NOMO-1 treated with DMSO at 0.1 percent for 48 hours (cell line): ENCODE data around the gene KLK11.
"Not testable (repeated sequence)": the region's sequence is repeated elsewhere in the genome, so short reads cannot be mapped to it uniquely, and the experiment has no call there.

Experiments used
- DNase-seq: peaks from one replicate; lab custom pipeline; 2025; ENCODE audit not compliant: unreplicated experiment; lab: John Stamatoyannopoulos, UW

KLK11 gene

DNA sequence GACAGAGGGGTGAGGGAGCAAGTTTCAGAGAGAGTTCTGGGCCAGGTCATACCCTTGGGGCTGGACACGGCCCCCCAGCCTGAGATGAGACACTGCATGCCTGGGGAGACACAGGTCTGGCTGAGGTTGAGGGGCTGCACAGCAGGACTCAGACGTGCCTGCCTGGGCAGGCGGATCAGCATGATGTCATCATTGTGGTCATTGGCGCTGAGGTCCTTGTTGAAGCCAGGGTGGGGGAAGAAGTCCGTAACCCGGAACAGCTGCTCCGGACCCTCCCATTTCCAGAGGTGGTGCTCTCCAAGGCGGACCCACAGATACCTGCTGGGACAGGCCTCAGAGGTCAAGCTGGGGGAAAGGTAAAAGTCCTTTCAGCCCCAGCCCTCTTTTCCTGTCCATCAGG is 20.0 kb downstream of the KLK11 start:
- no peak for DNase-seq

DNA sequence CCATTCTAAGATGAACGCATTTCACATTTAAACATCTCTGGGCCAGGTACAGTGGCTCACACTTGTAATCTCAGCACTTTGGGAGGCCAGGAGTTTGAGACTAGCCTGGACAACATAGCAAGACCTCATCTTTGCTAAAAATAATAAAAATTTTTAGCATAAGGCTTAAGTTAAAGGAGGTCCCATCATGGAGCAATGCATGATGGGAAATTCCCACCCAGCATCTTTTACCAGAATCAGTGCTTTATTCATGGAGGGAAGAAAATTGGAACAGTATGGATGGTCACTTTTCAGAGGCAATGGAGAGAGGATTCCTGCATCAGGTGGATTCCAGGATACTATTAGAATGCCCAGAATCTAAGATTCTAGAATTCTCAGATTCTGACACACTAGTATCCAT is 21.2 kb downstream of the KLK11 start:
- no peak for DNase-seq

DNA sequence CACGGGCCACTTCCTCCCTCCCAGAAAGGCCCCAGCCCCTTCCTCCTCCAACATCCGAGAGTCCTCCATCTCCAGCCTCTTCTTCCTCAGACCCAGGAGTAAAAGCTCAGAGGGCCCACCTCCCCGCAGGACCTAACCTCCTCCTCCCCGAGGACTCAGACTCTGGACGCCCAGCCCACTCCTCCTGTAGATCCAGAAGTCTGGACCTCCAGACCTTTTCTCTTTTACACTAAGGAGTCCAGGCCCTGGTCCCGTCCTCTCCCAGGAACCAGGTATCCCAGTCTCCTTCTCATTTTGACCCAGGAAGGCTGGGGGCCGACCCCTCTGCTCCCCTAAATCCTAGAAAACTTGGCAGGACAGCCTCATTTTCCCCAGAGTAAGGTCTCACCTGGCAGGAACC is 23.1 kb downstream of the KLK11 start:
- DNase-seq, result no peak

DNA sequence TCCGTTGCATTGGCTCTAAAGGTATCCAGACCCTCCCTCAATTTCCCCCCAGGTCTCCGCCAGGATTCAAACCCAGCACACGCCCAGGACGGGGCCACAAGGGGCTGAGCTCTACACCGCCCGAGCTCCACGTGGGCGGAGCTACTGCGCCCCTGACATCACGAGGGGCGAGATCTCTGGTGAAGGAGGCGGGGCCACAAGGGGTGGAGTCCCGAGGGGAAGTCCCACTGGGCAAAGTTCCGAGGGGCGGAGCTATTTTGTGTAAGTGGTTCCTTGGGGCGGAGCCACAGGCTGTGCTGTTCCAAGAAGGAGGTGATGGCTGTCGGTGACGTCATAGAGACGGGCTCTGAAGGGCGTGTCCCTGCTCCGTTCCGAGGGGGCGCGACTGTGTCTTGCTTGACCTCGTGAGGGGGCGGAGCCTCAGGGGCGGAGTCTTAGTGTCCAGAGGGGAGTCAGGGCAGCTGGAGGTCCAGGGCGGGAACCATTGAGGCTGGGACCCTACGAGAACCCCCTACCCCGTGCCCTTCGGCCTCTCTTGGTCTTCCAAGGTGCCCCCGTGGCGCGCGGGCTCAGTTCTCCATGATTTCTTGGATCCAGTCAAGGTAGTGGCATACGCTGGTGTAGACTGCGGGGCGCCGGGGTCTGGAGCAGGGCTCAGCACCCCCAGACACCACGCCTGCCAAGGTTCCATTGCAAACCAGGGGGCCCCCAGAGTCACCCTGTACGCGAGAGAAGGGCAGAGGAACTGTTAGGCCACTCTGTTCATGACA is 23.7 kb downstream of the KLK11 start:
- no peak for DNase-seq

DNA sequence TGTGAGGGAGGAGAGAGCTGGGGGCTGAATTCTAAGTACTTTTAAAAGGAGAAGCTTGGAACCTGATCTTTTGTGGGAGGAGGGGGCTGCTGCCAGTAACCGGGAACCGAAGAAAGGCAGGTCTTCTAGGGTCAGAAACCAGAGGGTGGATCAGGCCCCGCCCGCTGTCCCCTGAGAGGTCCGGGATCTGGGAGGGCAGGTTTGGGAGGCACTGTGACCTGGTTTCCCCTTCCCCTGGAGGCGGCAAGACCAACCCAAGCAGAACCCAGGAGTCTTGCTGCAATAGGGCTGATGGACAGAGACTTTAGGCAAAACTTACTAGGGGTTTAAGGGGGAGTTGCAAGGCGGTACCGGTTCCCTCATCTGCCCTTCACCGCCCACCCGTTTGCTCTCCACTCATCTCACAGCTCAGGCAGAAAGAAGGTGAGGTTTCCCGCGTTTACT is 24.3 kb downstream of the KLK11 start:
- no peak for DNase-seq

DNA sequence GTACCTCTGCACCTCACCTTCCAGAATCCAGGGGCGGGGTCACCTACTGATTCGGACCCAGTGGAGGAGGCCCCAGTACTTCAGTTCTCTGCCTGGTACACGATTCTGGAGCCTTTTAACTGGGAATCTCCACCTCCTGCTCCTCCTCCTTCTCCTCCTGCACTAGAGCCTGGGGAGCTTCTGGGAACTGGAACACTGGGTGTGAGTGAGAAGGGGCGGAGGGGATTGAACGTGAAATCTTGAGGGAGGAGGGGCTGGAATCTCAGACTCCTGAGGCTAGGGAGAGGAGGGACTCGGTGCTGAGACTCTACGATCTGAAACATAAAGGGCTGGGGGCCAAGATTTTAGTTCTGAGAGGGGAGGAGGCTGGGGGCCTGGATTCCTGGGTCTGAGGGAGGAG is 24.9 kb downstream of the KLK11 start, which contains the start of gene KLK8:
Gene KLK8, minus strand, starts transcription at position 90 of the 400 bp plus-strand sequence. CDS start 437 bp downstream, outside the sequence.
- no peak for DNase-seq

DNA sequence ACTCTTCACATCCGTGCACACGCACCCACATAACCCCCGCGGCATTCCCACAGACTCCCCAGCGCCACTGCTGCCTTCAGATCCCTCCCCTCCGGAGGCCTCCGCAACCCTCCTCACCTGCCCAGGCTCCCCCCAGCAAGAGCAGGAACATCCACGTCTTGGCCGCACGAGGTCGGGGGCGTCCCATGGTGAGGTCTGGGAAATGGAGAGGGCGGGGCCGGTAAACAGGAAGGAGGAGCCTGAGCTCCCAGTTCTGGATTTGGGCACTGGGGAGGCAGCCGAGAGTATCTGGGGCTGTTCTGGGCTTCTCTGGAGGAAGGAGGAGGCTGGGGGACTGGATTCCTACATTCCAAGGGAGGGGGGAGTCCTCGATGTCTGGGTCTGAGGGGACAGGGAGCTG is 25.4 kb downstream of the KLK11 start:
- DNase-seq, result no peak

DNA sequence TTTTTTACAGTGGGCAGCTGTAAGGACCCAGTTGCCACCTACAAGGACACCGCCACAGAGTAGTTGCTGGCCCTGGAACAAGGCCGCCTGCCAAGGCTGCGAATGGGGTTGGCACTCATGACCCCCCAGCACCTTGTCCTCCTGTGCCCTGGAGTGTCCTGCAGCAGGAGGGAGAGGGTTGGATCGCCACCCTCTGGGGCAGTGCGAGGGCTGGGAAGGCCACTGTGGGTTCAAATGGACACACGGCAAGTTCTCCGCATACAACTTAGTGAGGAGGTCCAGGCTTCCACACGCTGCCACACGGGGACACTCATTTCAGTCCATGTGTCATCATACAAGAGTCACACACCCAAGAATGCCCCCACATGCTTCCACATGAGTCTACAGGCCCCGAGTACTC is 26.0 kb downstream of the KLK11 start:
- DNase-seq, result no peak

DNA sequence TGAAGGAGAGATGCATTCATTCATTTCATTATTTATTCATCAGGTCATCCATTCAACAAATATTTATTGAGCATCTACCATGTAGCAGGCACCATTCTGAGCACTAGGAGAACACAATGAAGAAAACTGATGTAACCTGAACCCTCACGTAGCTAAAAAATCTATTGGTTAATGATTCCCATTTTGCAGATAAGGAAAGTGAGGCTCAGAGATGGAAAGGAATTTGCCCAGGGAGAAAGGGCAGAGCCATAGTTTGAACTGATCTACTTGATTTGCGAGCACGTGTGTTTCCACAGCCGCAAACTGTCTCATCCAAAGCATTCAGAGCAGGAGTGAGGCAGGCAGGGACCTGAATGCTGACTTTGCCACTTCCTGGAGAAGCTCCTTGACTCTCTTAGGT is 27.7 kb downstream of the KLK11 start:
- DNase-seq, result no peak

DNA sequence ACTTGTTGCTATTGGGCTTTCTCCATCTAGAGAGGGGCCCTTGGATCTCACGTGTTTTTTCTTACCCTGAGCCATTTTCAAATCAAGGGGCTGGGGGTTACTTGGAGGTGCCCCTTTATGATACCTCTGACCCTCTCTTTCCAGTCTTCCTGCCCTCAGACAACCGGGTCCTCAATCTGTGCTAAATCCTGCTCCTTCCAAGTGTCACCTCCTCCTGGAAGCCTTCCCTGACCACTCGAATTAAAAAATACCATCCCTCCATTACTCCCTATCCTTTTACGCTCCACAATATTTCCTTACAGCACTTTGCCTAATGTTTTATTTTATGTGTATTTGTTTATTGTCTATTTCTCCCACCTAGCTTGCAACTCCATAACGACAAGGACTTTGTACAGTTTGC is 28.4 kb downstream of the KLK11 start:
- DNase-seq, result no peak

DNA sequence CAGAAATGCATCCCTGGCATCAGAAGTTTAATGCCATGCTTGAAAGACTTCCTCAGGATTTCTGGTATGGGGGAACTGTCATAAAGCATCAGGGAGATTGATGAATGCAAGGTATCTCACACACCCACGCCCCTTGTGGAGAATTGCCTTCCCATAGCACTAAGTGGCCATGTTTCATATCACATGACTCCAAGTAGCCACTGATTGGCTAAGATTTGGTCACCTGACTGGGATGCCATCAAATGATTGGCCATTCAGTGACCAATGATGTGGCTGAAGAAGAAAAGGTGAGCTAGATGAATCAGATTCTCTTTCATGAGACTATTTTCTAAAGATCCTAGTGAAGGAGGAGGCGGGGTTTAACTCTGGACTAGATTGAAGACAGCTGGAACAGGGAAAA is 32.3 kb downstream of the KLK11 start:
- no peak for DNase-seq

DNA sequence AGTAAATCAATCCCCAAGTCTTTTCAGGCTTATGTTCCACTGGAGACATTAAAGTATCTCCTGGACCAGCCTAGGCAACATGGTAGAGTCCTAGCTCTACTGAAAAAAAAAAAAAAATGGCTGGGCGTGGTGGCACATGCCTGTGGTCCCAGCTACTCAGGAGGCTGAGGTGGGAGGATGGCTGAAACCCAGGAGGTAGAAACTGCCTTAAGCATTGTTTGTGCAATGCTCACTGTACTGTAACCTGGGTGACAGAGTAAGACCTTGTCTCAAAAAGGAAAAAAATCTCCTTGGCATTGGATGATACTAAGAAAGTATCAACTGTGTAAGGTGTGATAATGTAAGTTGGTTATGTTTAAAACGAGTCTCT is 33.8 kb downstream of the KLK11 start:
- DNase-seq, result no peak

DNA sequence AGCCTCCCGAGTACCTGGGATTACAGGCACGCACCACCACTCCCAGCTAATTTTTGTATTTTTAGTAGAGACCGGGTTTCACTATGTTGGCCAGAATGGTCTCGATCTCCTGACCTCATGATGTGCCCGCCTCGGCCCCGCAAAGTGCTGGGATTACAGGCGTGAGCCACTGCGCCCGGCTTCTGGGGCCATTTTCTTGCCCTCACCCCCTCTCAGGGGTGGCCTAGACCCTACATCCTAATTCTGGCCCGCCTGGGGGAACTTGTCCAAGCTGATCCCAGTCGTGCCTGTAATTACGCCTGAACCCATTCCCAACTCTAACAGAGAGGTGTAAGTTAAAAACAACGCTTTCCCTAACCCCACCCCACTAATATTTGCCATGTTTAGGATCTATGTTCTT is 42.0 kb downstream of the KLK11 start:
- DNase-seq, result not testable (repeated sequence)

DNA sequence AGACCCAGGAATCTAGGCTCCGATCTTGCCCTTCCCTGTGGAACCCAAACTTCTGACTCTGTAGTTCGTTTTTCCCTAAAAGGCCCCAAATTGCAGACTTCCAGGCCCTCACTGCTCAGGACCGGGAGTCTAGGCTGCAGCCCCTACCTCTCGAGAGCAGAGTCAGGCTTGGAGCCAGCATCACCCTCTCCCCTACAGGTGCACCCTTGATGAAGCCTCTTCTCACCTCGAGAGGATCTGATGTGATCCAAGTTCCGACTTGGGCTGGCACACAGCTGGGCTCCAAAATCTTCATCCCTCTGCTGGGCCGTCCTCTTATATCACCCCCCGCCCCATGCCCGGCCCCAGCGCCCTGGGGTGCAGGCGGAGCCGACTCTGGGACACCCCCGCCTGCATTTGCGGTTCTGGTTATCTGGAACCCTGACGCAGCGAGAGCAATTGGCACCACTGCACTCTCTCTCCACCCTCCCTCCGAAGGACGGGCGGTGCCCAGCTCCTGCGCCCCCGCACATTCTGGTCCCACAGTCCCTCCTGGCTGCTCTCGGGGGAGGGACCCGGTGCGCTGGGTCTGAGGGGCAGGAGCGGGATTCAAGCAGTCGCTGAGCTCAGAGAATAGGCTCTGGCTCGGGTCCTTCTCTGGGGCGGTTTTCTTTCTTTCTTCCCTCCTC is 42.7 kb downstream of the KLK11 start, which contains the start of gene KLK7:
Gene KLK7, minus strand, starts transcription at position 293 of the 668 bp plus-strand sequence. CDS start 1,518 bp downstream, outside the sequence.
- DNase-seq, result no peak

DNA sequence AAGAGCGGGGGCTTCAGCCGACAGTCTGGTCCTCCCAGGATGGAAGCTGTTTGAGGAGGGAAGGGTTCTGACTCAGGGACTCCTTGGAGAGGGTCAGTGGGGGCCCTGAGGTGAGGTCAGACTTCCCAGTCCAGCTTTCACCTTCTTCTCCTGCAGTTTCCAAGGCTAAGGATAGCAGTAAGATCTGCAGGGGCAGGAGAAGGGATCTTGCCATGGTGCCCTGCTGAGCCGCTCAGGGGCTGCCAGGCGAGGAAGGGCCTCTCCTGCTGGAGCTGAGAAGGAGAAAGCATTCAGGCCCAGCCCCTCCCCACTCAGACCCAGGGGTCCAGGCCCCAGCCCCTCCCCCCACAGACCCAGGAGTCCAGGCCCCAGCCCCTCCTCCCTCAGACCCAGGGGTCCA is 44.2 kb downstream of the KLK11 start:
- DNase-seq, result no peak

DNA sequence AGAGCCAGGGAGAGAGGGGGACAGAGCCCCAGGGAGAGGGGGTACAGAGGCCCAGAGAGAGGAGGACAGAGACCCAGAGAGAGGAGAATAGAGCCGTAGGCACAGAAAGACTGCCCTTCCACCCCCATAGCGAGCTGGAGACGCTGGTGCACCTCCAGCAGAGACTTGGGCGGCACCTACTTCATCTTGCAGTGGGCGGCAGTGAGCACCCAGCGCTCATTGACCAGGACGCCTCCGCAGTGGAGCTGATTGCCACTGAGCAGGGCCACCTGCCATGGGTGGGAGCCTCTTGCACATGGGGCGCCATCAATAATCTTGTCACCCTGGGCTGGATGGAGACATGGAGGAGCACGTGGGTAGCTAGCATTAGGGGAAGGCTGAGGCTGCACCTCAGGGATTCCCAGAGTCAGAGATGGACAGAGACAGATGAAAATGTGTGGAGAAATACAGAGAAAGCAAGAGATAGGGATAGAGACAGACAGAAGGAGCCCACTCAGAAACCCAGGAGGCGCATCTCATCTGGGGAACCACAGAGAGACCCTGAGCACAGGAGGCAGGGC is 44.7 kb downstream of the KLK11 start:
- no peak for DNase-seq

DNA sequence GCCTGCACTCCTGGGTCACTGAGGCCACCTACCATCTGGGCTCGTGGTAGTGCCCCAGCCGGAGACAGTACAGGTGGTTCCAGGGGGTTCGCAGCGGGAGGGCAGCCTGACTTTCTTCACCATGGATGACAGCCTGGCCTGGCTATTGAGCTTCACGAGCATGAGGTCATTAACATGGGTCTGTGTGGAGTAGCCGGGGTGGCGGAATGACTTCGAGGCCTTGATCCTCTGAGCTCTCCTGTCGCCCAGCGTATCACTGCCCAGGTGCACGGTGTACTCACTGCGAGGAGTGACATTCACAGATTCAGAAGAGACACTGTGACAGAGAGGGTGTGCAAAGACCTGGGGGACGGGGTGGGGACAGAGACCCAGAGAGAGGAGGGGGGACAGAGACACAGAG is 46.2 kb downstream of the KLK11 start:
- DNase-seq, result no peak

DNA sequence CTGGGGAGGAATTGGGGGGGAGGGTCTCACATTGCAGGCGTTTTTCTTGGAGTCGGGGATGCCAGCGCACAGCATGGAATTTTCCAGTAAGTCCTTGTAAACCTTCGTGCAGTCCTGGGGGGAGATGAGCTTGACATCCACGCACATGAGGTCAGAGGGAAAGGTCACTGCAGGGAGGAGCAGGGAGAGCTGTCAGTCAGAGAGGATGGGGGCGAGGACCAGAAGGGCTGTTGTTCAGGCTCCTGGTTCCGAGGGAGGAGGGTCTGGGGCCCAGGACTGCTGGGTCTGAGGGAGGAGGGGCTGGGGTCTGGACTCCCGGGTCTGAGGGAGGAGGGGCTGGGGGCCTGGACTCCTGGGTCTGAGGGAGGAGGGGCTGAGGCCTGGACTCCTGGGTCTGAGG is 46.7 kb downstream of the KLK11 start:
- no peak for DNase-seq

DNA sequence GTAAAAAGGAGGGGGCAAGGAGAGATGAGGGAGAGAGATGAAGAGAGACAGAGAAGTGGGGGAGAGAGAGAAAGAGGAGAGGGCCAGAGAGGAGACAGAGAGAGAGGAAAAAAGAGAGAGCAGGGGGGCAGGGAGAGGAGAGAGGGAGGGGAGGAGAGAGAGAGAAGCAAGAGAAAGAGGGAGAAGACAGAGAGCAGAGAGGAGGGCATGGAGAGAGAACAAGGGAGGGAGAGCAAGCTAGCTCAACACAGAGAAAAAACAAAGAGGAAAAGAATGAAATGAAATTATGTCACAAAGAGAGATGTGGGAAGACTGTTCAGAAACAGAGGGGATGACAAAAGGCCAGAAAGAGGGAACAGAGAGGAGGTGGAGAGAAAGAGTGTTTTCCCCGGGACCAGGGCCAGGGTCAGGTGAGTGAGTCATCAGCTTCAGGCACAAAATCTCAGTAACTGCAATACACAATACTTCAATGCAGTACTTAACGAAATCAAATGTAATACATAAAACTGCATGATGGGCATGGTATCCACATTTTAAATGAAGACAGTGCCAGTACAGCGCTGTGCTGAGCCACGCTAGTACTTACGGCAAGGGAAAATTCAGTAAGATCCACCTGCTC is 47.5 kb downstream of the KLK11 start:
- no peak for DNase-seq

DNA sequence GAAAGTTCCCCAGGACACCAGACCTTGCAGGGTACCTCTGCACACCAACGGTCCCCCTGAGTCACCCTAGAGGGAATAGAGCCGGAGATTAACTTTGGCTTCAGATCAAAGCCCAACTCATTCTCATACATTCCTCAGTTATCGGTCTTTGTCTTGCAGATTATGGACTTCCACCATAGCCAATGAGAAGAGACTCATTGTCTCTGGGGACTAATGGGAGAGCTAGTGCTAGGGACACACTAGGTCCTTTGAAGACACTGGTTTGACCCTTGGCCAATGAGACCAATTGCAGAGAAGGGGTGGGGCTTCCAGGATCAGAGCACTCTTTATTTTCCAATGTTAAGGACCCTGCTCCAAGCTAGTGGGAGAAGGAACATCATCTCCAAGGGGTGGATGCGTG is 48.8 kb downstream of the KLK11 start:
- no peak for DNase-seq

DNA sequence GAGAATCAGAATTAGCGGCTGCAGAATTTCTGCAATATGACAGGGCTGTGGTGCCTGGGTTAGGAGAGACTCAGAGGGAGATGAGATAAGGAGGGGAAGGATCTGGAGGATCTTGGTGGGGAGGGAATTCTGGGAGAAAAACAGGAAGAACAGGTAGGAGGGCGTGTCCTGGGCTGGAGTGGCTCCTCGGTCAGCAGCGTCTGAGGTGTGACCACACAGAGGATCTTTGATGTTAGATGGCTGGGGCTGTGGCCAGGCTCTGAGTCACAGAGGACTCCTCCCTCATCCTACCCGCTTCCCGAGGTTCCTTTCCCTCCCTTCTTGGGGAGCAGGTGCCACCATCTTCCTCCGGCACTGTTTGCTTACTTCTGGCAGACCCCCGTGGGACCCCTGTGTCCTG is 50.6 kb downstream of the KLK11 start:
- DNase-seq, result no peak
